SIG-M5 (cell line): Measurements from ENCODE around the gene IRAG1.

Experiments used
- DNase-seq: peaks from one replicate; lab custom pipeline; 2025; lab: John Stamatoyannopoulos, UW

Gene IRAG1

GRCh38 chr11:10693509-10694081, at the start of gene IRAG1:
TSS of gene IRAG1 (minus strand) at chr11:10693755. CDS start at chr11:10693602, 153 bp downstream.
- DNase-seq = no peak

GRCh38 chr11:10742460-10743208, 49.1 kb upstream of the IRAG1 start:
- DNase-seq = no peak

GRCh38 chr11:10735481-10736475, 42.2 kb upstream of the IRAG1 start:
- DNase-seq = peak; percentile 32

GRCh38 chr11:10731064-10731680, 37.6 kb upstream of the IRAG1 start:
- DNase-seq = no peak

- peak; percentile 35 for DNase-seq
Observed at GRCh38 chr11:10730151-10730550, 36.6 kb upstream of the IRAG1 start.

GRCh38 chr11:10728789-10729472, 35.4 kb upstream of the IRAG1 start:
- no peak for DNase-seq

- no peak for DNase-seq
Observed at GRCh38 chr11:10728154-10728553, 34.6 kb upstream of the IRAG1 start.

GRCh38 chr11:10727146-10727851, 33.7 kb upstream of the IRAG1 start:
- DNase-seq = no peak

GRCh38 chr11:10725907-10726253, 32.3 kb upstream of the IRAG1 start:
- no peak for DNase-seq

GRCh38 chr11:10725114-10725906, 31.8 kb upstream of the IRAG1 start:
- peak; percentile 62 for DNase-seq

- no peak for DNase-seq
Observed at GRCh38 chr11:10722307-10722706, 28.8 kb upstream of the IRAG1 start.

GRCh38 chr11:10720881-10721376, 27.4 kb upstream of the IRAG1 start:
- DNase-seq = no peak

- DNase-seq = no peak
Observed at GRCh38 chr11:10719616-10720015, 26.1 kb upstream of the IRAG1 start.

- no peak for DNase-seq
Observed at GRCh38 chr11:10716543-10717259, 23.1 kb upstream of the IRAG1 start.

- no peak for DNase-seq
Observed at GRCh38 chr11:10716122-10716521, 22.6 kb upstream of the IRAG1 start.

GRCh38 chr11:10715571-10715970, 22.0 kb upstream of the IRAG1 start:
- DNase-seq = no peak

- no peak for DNase-seq
Observed at GRCh38 chr11:10709299-10710086, 15.9 kb upstream of the IRAG1 start.

- DNase-seq = no peak
Observed at GRCh38 chr11:10708131-10708530, 14.6 kb upstream of the IRAG1 start.
